HepG2 (cell line): ENCODE data around the gene COQ5. TPM values are rescaled to one million over a fixed set of nuclear protein-coding genes. Genes with fewer than 3 reads are reported as not detected.

Experiments used
- AGO2 ChIP-seq: fragments of 200-400 bp; formaldehyde crosslinking; optimal IDR thresholded peaks from 2 replicates; pipeline ENCODE3; 2017; ENCODE audit warnings: mild to moderate bottlenecking, low read depth, low read length, moderate library complexity
- FLYWCH1 ChIP-seq: sonication (generic); formaldehyde crosslinking; IDR thresholded peaks from 2 replicates; pipeline ENCODE4 v1.8.1; 2023; ENCODE audit warnings: mild to moderate bottlenecking, missing genetic modification reagents
- GFI1 ChIP-seq: sonication (generic); formaldehyde crosslinking; IDR thresholded peaks from 2 replicates; pipeline ENCODE4 v1.5.0; 2020; ENCODE audit warnings: missing genetic modification reagents, mild to moderate bottlenecking, borderline replicate concordance
- HCFC1 ChIP-seq: fragments of 150-350 bp; IDR thresholded peaks from 2 replicates; pipeline ENCODE4 v1.6.1; 2014; ENCODE audit warnings: low read depth, low read length
- HHEX ChIP-seq: IDR thresholded peaks from 2 replicates; pipeline ENCODE4 v1.6.1; 2016; ENCODE audit warnings: control low read depth
- MAZ ChIP-seq, 2 experiments: sonication (generic) in 1 of 2; formaldehyde crosslinking in 1 of 2; IDR thresholded peaks; 2 replicates each; pipeline versions ENCODE4 v1.5.0 to v1.6.1; 2012 to 2020; ENCODE audit warnings: low read depth in 2 of 2, mild to moderate bottlenecking in 2 of 2, borderline replicate concordance in 1 of 2, improper control_type of control experiment in 1 of 2, low read length in 1 of 2, missing genetic modification reagents in 1 of 2, moderate library complexity in 1 of 2
- MLX ChIP-seq: IDR thresholded peaks from 2 replicates; pipeline ENCODE4 v1.6.1; 2016
- MTA1 ChIP-seq: sonication (generic); formaldehyde crosslinking; IDR thresholded peaks from 2 replicates; pipeline ENCODE4 v1.4.0; 2020; ENCODE audit warnings: missing genetic modification reagents, mild to moderate bottlenecking, borderline replicate concordance
- RBFOX2 ChIP-seq: fragments of 200-400 bp; formaldehyde crosslinking; IDR thresholded peaks from 2 replicates; pipeline ENCODE4 v1.6.1; 2017; ENCODE audit warnings: low read depth, mild to moderate bottlenecking, low read length
- RFXAP ChIP-seq: sonication (generic); formaldehyde crosslinking; IDR thresholded peaks from 2 replicates; pipeline ENCODE4 v1.4.0; 2020; ENCODE audit warnings: missing genetic modification reagents, borderline replicate concordance
- SIN3A ChIP-seq: IDR thresholded peaks from 2 replicates; pipeline ENCODE4 v1.6.1; 2011; ENCODE audit warnings: low read depth, mild to moderate bottlenecking, control low read depth, low read length, borderline replicate concordance
- SP5 ChIP-seq: IDR thresholded peaks from 2 replicates; pipeline ENCODE4 v1.6.1; 2016; ENCODE audit warnings: low read depth, borderline replicate concordance
- SPEN ChIP-seq: sonication (generic); formaldehyde crosslinking; IDR thresholded peaks from 2 replicates; pipeline ENCODE4 v1.5.1; 2020; ENCODE audit warnings: low read depth, mild to moderate bottlenecking, missing genetic modification reagents
- TBX2 ChIP-seq: sonication (generic); formaldehyde crosslinking; IDR thresholded peaks from 2 replicates; pipeline ENCODE4 v1.5.0; 2020; ENCODE audit warnings: missing genetic modification reagents, mild to moderate bottlenecking, borderline replicate concordance
- TCF12 ChIP-seq, 2 experiments: fragments of 450-650 bp in 1 of 2; sonication (generic) in 1 of 2; formaldehyde crosslinking in 1 of 2; IDR thresholded peaks; 2 replicates each; pipeline versions ENCODE4 v1.6.1 to v1.8.0; 2017 to 2022; ENCODE audit warnings: antibody characterized with exemption in 1 of 2, mild to moderate bottlenecking in 1 of 2, missing genetic modification reagents in 1 of 2, moderate library complexity in 1 of 2
- ZBTB20 ChIP-seq: sonication (generic); formaldehyde crosslinking; IDR thresholded peaks from 2 replicates; pipeline ENCODE4 v1.8.1; 2023; ENCODE audit warnings: missing genetic modification reagents, low read depth, mild to moderate bottlenecking, borderline replicate concordance
- ZMAT5 ChIP-seq: sonication (generic); formaldehyde crosslinking; IDR thresholded peaks from 2 replicates; pipeline ENCODE4 v1.5.0; 2020; ENCODE audit warnings: mild to moderate bottlenecking, low read depth, missing genetic modification reagents, borderline replicate concordance
- ZNF333 ChIP-seq: sonication (generic); formaldehyde crosslinking; IDR thresholded peaks from 2 replicates; pipeline ENCODE4 v1.4.0; 2020; ENCODE audit warnings: mild to moderate bottlenecking, missing genetic modification reagents, borderline replicate concordance
- ZNF782 ChIP-seq: sonication (generic); formaldehyde crosslinking; IDR thresholded peaks from 2 replicates; pipeline ENCODE4 v1.4.0; 2020; ENCODE audit warnings: missing genetic modification reagents, mild to moderate bottlenecking, borderline replicate concordance
- ZNF784 ChIP-seq: sonication (generic); formaldehyde crosslinking; IDR thresholded peaks from 2 replicates; pipeline ENCODE4 v1.5.1; 2020; ENCODE audit warnings: missing genetic modification reagents, mild to moderate bottlenecking, borderline replicate concordance
- ZNF883 ChIP-seq: sonication (generic); formaldehyde crosslinking; IDR thresholded peaks from 2 replicates; pipeline ENCODE4 v1.5.1; 2020; ENCODE audit warnings: mild to moderate bottlenecking, missing genetic modification reagents; ENCODE audit errors: not compliant biosample characterization
- polyA plus RNA-seq, 8 experiments: library from polyadenylated mRNA; depleted of rRNA in 3 of 8; stranded (reverse) in 7 of 8; unstranded in 1 of 8; fragments of >200 nt; fragmentation: Illumina TruSeq in 4 of 8; extraction: Trizol in 4 of 8; gene quantifications; 2 replicates each; pipeline versions ENCODE4 v1.2.1 to v1.2.3, GENCODE V29; 2011 to 2016; ENCODE audit warnings: low read depth in 4 of 8, missing spikeins in 1 of 8, mixed read lengths in 1 of 8; ENCODE audit not compliant: insufficient read depth in 1 of 8
- total RNA-seq, 5 experiments: library from RNA; depleted of rRNA; stranded (reverse); fragments of >200 nt; fragmentation: Illumina TruSeq; extraction: Trizol; gene quantifications; 2 replicates each; pipeline ENCODE4 v1.2.3, GENCODE V29; 2016; ENCODE audit warnings: low read depth in 1 of 5
- TF ChIP-seq, protein P1 (sequence below): sonication (generic); formaldehyde crosslinking; IDR thresholded peaks from 2 replicates; pipeline ENCODE4 v1.5.0; 2020; ENCODE audit warnings: mild to moderate bottlenecking, missing genetic modification reagents, moderate library complexity
- TF ChIP-seq, protein P2 (sequence below): sonication (generic); formaldehyde crosslinking; IDR thresholded peaks from 2 replicates; pipeline ENCODE4 v1.4.0; 2020; ENCODE audit warnings: mild to moderate bottlenecking, missing genetic modification reagents

Gene COQ5
- total and polyA plus RNA-seq, 2 of the 13 experiments (the other 11 are each of a cell fraction or from before 2014, with no cell fraction given): 36.4 to 41.5 TPM

GRCh38 chr12:120534703-120535655 is 6.0 kb upstream of the COQ5 start (continued):
- TF ChIP-seq, protein P1, sequence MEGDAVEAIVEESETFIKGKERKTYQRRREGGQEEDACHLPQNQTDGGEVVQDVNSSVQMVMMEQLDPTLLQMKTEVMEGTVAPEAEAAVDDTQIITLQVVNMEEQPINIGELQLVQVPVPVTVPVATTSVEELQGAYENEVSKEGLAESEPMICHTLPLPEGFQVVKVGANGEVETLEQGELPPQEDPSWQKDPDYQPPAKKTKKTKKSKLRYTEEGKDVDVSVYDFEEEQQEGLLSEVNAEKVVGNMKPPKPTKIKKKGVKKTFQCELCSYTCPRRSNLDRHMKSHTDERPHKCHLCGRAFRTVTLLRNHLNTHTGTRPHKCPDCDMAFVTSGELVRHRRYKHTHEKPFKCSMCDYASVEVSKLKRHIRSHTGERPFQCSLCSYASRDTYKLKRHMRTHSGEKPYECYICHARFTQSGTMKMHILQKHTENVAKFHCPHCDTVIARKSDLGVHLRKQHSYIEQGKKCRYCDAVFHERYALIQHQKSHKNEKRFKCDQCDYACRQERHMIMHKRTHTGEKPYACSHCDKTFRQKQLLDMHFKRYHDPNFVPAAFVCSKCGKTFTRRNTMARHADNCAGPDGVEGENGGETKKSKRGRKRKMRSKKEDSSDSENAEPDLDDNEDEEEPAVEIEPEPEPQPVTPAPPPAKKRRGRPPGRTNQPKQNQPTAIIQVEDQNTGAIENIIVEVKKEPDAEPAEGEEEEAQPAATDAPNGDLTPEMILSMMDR (CRISPR knock-in tag): peak; percentile 23; the same call in 1 of the 2 replicates
- TF ChIP-seq FLYWCH1 (CRISPR knock-in tag) (no peak), GFI1 (peak; percentile 45; the same call in 1 of the 2 replicates), AGO2 (peak; percentile 92), SIN3A (0 out of 2 replicates have a peak, but pooled peaks have one; percentile 25), ZNF883 (CRISPR knock-in tag) (peak; percentile 71), MTA1 (CRISPR knock-in tag) (no peak; the same call in 1 of the 2 replicates), ZBTB20 (CRISPR knock-in tag) (no peak), TBX2 (CRISPR knock-in tag) (0 out of 2 replicates have a peak, but pooled peaks have one; percentile 8), SPEN (CRISPR knock-in tag) (0 out of 2 replicates have a peak, but pooled peaks have one; percentile 32), HCFC1 (no peak), ZNF333 (CRISPR knock-in tag) (no peak), RBFOX2 (peak; percentile 79), MLX (no peak), ZMAT5 (CRISPR knock-in tag) (no peak), SP5 (peak; percentile 8; the same call in 1 of the 2 replicates), RFXAP (CRISPR knock-in tag) (0 out of 2 replicates have a peak, but pooled peaks have one; percentile 29), ZNF784 (CRISPR knock-in tag) (no peak), TCF12 (IDR thresholded peaks at IDR 0.05) (no peak), TCF12 (CRISPR knock-in tag; IDR thresholded peaks at IDR 0.05) (0 out of 2 replicates have a peak, but pooled peaks have one; percentile 48), ZNF782 (no peak), MAZ (IDR thresholded peaks at IDR 0.05; ENCODE audit: borderline replicate concordance, low read depth, low read length) (no peak), MAZ (CRISPR knock-in tag; IDR thresholded peaks at IDR 0.05; ENCODE audit: low read depth) (0 out of 2 replicates have a peak, but pooled peaks have one; percentile 41), HHEX (CRISPR knock-in tag) (no peak)
- TF ChIP-seq, protein P2, sequence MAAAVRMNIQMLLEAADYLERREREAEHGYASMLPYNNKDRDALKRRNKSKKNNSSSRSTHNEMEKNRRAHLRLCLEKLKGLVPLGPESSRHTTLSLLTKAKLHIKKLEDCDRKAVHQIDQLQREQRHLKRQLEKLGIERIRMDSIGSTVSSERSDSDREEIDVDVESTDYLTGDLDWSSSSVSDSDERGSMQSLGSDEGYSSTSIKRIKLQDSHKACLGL (CRISPR knock-in tag): peak; percentile 50; the same call in 1 of the 2 replicates
